ENCODE measurements around the gene DAPK1.

The DAPK1 gene

GRCh38 chr9:87528969-87529368, 31.3 kb downstream of the DAPK1 start:
- Mint-ChIP-seq H3K27ac (peak overlapping the region in 1 of 3 experiments; percentile 28), H3K4me1 (peaks cover 43% of the 10 kb centered on the region), H3K36me3 (ENCODE audit: low read depth) (peaks cover 21% of the 10 kb centered on the region), H3K4me3 (no peak overlapping the region), H3K27me3 (ENCODE audit: low read depth) (no peaks in the 10 kb centered on the region), H3K9me3 (no peaks in the 10 kb centered on the region)
- TF ChIP-seq CTCF (IDR thresholded peaks at IDR 0.05; ENCODE audit: unreplicated experiment in 3 of 3), result no peak

GRCh38 chr9:87529671-87530070, 32.0 kb downstream of the DAPK1 start:
- Mint-ChIP-seq H3K4me3 (no peak overlapping the region), H3K36me3 (ENCODE audit: low read depth) (peaks cover 15% of the 10 kb centered on the region), H3K27ac (no peak overlapping the region), H3K27me3 (ENCODE audit: low read depth) (no peaks in the 10 kb centered on the region), H3K4me1 (peaks cover 43% of the 10 kb centered on the region), H3K9me3 (no peaks in the 10 kb centered on the region)
- TF ChIP-seq CTCF (IDR thresholded peaks at IDR 0.05; ENCODE audit: unreplicated experiment in 3 of 3), result no peak

DNA sequence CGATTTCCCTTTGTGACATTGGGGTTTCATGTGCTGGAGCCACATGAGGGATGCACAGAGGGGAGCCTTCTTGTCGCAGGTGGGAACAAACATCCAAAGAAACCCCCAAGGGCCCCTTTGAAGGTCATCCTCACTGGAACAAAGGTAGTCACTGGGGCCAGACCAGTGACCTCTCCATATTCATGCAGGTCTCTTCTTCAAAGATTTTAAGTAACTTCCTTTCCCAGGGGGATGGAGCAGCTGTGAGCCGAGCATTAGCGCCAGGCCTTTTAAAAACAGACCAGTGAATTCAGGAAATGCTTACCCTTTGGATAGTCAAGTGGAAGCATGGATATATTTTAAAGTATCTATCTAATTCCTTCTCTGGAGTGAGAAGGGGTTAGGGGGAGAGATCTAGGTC, 33.0 kb downstream of the DAPK1 start:
- H3K27ac Mint-ChIP-seq, result no peak overlapping the region
- H3K4me1 Mint-ChIP-seq, result peaks cover 43% of the 10 kb centered on the region
- TF ChIP-seq CTCF (IDR thresholded peaks at IDR 0.05; ENCODE audit: unreplicated experiment in 3 of 3), result no peak
- no peak overlapping the region for H3K4me3 Mint-ChIP-seq
- no peaks in the 10 kb centered on the region for H3K9me3 Mint-ChIP-seq
- no peaks in the 10 kb centered on the region for H3K27me3 Mint-ChIP-seq (ENCODE audit: low read depth)
- peaks cover 12% of the 10 kb centered on the region for H3K36me3 Mint-ChIP-seq (ENCODE audit: low read depth)

GRCh38 chr9:87531370-87532295, 34.0 kb downstream of the DAPK1 start:
- TF ChIP-seq CTCF (IDR thresholded peaks at IDR 0.05; ENCODE audit: unreplicated experiment in 3 of 3), result no peak
- peaks cover 40% of the 10 kb centered on the region for H3K4me1 Mint-ChIP-seq
- H3K9me3 Mint-ChIP-seq, result no peaks in the 10 kb centered on the region
- H3K4me3 Mint-ChIP-seq, result no peak overlapping the region
- peaks cover 7% of the 10 kb centered on the region for H3K36me3 Mint-ChIP-seq (ENCODE audit: low read depth)
- H3K27me3 Mint-ChIP-seq (ENCODE audit: low read depth), result no peaks in the 10 kb centered on the region
- no peak overlapping the region for H3K27ac Mint-ChIP-seq

- no peak for TF ChIP-seq CTCF (IDR thresholded peaks at IDR 0.05; ENCODE audit: unreplicated experiment in 3 of 3)
- H3K4me3 Mint-ChIP-seq, result no peak overlapping the region
- no peaks in the 10 kb centered on the region for H3K27me3 Mint-ChIP-seq (ENCODE audit: low read depth)
- H3K36me3 Mint-ChIP-seq (ENCODE audit: low read depth), result peaks cover 7% of the 10 kb centered on the region
- no peaks in the 10 kb centered on the region for H3K9me3 Mint-ChIP-seq
- H3K27ac Mint-ChIP-seq, result no peak overlapping the region
- H3K4me1 Mint-ChIP-seq, result peaks cover 41% of the 10 kb centered on the region
These were observed 35.6 kb downstream of the DAPK1 start for GRCh38 chr9:87533271-87533670.

DNA sequence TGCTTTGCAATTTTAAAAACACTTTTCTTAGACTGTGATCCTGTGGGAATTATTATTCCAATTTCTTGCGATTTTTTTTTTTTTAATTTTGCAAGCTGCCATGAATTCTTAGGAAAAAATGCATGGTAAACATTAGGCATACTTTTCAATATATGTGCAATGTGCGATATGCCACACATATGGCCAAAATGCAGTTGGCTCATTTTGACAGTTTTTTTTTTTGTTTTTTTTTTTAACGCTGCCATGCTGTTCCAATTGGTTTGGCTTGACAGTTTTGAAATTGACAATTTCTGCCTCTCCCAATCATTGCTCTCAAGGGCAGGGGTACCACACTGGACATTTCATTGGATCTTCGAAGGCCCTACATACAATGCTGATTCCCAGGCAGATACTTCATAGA, 36.4 kb downstream of the DAPK1 start:
- no peak overlapping the region for H3K27ac Mint-ChIP-seq
- H3K4me3 Mint-ChIP-seq, result no peak overlapping the region
- no peaks in the 10 kb centered on the region for H3K27me3 Mint-ChIP-seq (ENCODE audit: low read depth)
- H3K36me3 Mint-ChIP-seq (ENCODE audit: low read depth), result no peaks in the 10 kb centered on the region
- H3K9me3 Mint-ChIP-seq, result no peaks in the 10 kb centered on the region
- no peak for TF ChIP-seq CTCF (IDR thresholded peaks at IDR 0.05; ENCODE audit: unreplicated experiment in 3 of 3)
- peaks cover 37% of the 10 kb centered on the region for H3K4me1 Mint-ChIP-seq
